IMR-90 (cell line): ENCODE data around the gene RALA. TPM values are rescaled to one million over a fixed set of nuclear protein-coding genes. Genes with fewer than 3 reads are reported as not detected.
A peak's percentile ranks its signal among the peaks of the same experiment; 100 is the strongest.

Source experiments
- ATAC-seq: fragments of 200-7000 bp; cut with Tn5 transposase; 2 replicates; pipeline ENCODE4 v1.9.1; 2020; ENCODE audit warnings: low read depth, mild to moderate bottlenecking, moderate library complexity
- BruUV-seq: library from RNA; stranded (reverse); fragments of 400-500 nt; replicated peaks from 2 replicates; lab custom pipeline; 2021; lab: Mats Ljungman, UMichigan
- CTCF ChIA-PET: fragments of 300-600 bp; formaldehyde crosslinking; extraction: SDS; loops from one replicate; lab custom pipeline; 2021; ENCODE audit warnings: antibody characterized with exemption; lab: Yijun Ruan, JAX
- POLR2A ChIA-PET: fragments of 300-600 bp; sonication (Branson Sonifier 250); formaldehyde crosslinking; loops from one replicate; lab custom pipeline; 2022; ENCODE audit warnings: antibody characterized with exemption; ENCODE audit not compliant: unreplicated experiment; lab: Charles Lee
- DNase-seq: peaks from one replicate; pipeline ENCODE4 v3.0.0; 2013
- H2AFZ ChIP-seq: replicated peaks from 2 replicates; pipeline ENCODE3; 2013; ENCODE audit warnings: low read length, mild to moderate bottlenecking; ENCODE audit not compliant: poor library complexity
- H2AK5ac ChIP-seq: 2 replicates; pipeline ENCODE4 v1.6.1; 2013; ENCODE audit warnings: low read depth, low read length, inconsistent platforms
- H2AK9ac ChIP-seq: replicated peaks from 2 replicates; pipeline ENCODE3; 2013; ENCODE audit warnings: mild to moderate bottlenecking, low read depth, low read length, moderate library complexity; ENCODE audit not compliant: poor library complexity
- H2BK120ac ChIP-seq: 2 replicates; pipeline ENCODE4 v1.6.1; 2013; ENCODE audit warnings: low read depth, low read length, inconsistent platforms
- H2BK15ac ChIP-seq: 3 replicates; pipeline ENCODE4 v1.6.1; 2013; ENCODE audit warnings: low read depth, low read length, inconsistent platforms
- H2BK20ac ChIP-seq: 2 replicates; pipeline ENCODE4 v1.6.1; 2013; ENCODE audit warnings: low read depth, mild to moderate bottlenecking, inconsistent platforms, low read length, moderate library complexity
- H2BK5ac ChIP-seq: 2 replicates; pipeline ENCODE4 v1.6.1; 2013; ENCODE audit warnings: mild to moderate bottlenecking, low read depth, low read length, inconsistent platforms; ENCODE audit not compliant: poor library complexity, severe bottlenecking
- H3K14ac ChIP-seq: replicated peaks from 2 replicates; pipeline ENCODE4 v1.6.1; 2013; ENCODE audit warnings: low read depth, low read length, inconsistent platforms
- H3K18ac ChIP-seq: 2 replicates; pipeline ENCODE4 v1.6.1; 2013; ENCODE audit warnings: low read depth, low read length, control low read depth
- H3K23ac ChIP-seq: 2 replicates; pipeline ENCODE4 v1.6.1; 2013; ENCODE audit warnings: low read depth, low read length, inconsistent platforms
- H3K27ac ChIP-seq: 2 replicates; pipeline ENCODE4 v1.5.1; 2013; ENCODE audit warnings: mild to moderate bottlenecking, control low read depth, low read length; ENCODE audit not compliant: insufficient read depth
- H3K27me3 ChIP-seq: 2 replicates; pipeline ENCODE4 v1.6.1; 2013; ENCODE audit warnings: low read length; ENCODE audit not compliant: control insufficient read depth, insufficient read depth
- H3K36me3 ChIP-seq: 2 replicates; pipeline ENCODE4 v1.6.1; 2013; ENCODE audit warnings: low read length, mixed read lengths; ENCODE audit not compliant: control insufficient read depth, insufficient read depth
- H3K4ac ChIP-seq: 2 replicates; pipeline ENCODE4 v1.6.1; 2013; ENCODE audit warnings: low read depth, low read length, inconsistent platforms
- H3K4me1 ChIP-seq: 2 replicates; pipeline ENCODE4 v1.6.1; 2013; ENCODE audit warnings: low read length, mixed read lengths; ENCODE audit not compliant: control insufficient read depth, insufficient read depth
- H3K4me2 ChIP-seq: 2 replicates; pipeline ENCODE4 v1.6.1; 2013; ENCODE audit warnings: low read depth, mild to moderate bottlenecking, control low read depth, low read length, moderate library complexity
- H3K4me3 ChIP-seq: 2 replicates; pipeline ENCODE4 v1.5.1; 2013; ENCODE audit warnings: low read depth, mild to moderate bottlenecking, control low read depth, low read length, moderate library complexity; ENCODE audit not compliant: insufficient read depth
- H3K56ac ChIP-seq: 2 replicates; pipeline ENCODE4 v1.6.1; 2013; ENCODE audit warnings: low read length, inconsistent platforms; ENCODE audit not compliant: insufficient read depth; ENCODE audit errors: extremely low read depth
- H3K79me1 ChIP-seq, 2 experiments: 2 replicates each; pipeline ENCODE4 v1.6.1; 2013; ENCODE audit warnings: low read length in 2 of 2, inconsistent platforms in 1 of 2, low read depth in 1 of 2
- H3K9ac ChIP-seq: 2 replicates; pipeline ENCODE4 v1.6.1; 2013; ENCODE audit warnings: low read depth, low read length, control low read depth
- H3K9me1 ChIP-seq: 2 replicates; pipeline ENCODE4 v1.6.1; 2013; ENCODE audit warnings: low read length, inconsistent platforms; ENCODE audit not compliant: insufficient read depth
- H3K9me3 ChIP-seq: 2 replicates; pipeline ENCODE4 v1.6.1; 2013; ENCODE audit warnings: low read length; ENCODE audit not compliant: control insufficient read depth, insufficient read depth
- H4K20me1 ChIP-seq: 2 replicates; pipeline ENCODE4 v1.6.1; 2013; ENCODE audit warnings: low read length, inconsistent platforms; ENCODE audit not compliant: insufficient read depth
- H4K5ac ChIP-seq: 2 replicates; pipeline ENCODE4 v1.6.1; 2013; ENCODE audit warnings: mild to moderate bottlenecking, low read depth, low read length, control low read depth
- H4K8ac ChIP-seq, 2 experiments: 2 replicates each; pipeline ENCODE4 v1.6.1; 2013; ENCODE audit warnings: low read depth in 2 of 2, low read length in 2 of 2, control low read depth in 1 of 2, inconsistent platforms in 1 of 2
- H4K91ac ChIP-seq: 2 replicates; pipeline ENCODE4 v1.6.1; 2013; ENCODE audit warnings: low read depth, low read length, inconsistent platforms; ENCODE audit not compliant: insufficient read depth
- CEBPB ChIP-seq: IDR thresholded peaks from 2 replicates; pipeline ENCODE4 v1.6.1; 2012; ENCODE audit warnings: low read depth, low read length, improper control_type of control experiment
- FOS ChIP-seq: fragments of 150-350 bp; IDR thresholded peaks from 2 replicates; pipeline ENCODE4 v1.6.1; 2016; ENCODE audit warnings: low read depth, low read length
- MAZ ChIP-seq: IDR thresholded peaks from 2 replicates; pipeline ENCODE4 v1.6.1; 2012; ENCODE audit warnings: low read depth, mild to moderate bottlenecking, low read length, improper control_type of control experiment, moderate library complexity, borderline replicate concordance
- MXI1 ChIP-seq: IDR thresholded peaks from 2 replicates; pipeline ENCODE4 v1.6.1; 2012; ENCODE audit warnings: low read depth, mild to moderate bottlenecking, low read length, moderate library complexity, borderline replicate concordance
- USF2 ChIP-seq: fragments of 150-350 bp; IDR thresholded peaks from 2 replicates; pipeline ENCODE4 v1.6.1; 2017; ENCODE audit warnings: mild to moderate bottlenecking, antibody characterized with exemption, low read length, low read depth
- WGBS, 2 experiments: methylation state at CpG; one replicate each; pipeline versions ENCODE4 v1.1.5 to v1.1.7; 2013; ENCODE audit warnings: missing lambda C conversion rate in 2 of 2; ENCODE audit not compliant: insufficient read length in 1 of 2; ENCODE audit errors: extremely low coverage in 2 of 2; 5-methylcytosine and 5-hydroxymethylcytosine counted together
- dilution Hi-C: fragments of 300-500 bp; cut with HindIII; formaldehyde crosslinking; loops from one replicate; pipeline ENCODE4 v1.14.3; 2018; ENCODE audit warnings: low sequenced_read_pairs; ENCODE audit not compliant: unreplicated experiment
- in situ Hi-C: fragments of 300-500 bp; cut with MboI; formaldehyde crosslinking; loops from 3 replicates; pipeline ENCODE4 v1.14.3; 2019; ENCODE audit warnings: low sequenced_read_pairs, inconsistent platforms, mixed read lengths
- intact Hi-C: fragments of 100-400 bp; cut with micrococcal nuclease; formaldehyde crosslinking; loops from 2 replicates; pipeline ENCODE4 v1.10.0; 2022
- polyA plus RNA-seq, 3 experiments: library from polyadenylated mRNA; depleted of rRNA; stranded (reverse); fragments of >200 nt; gene quantifications; 2 replicates each; pipeline ENCODE4 v1.2.3, GENCODE V29; 2012; ENCODE audit warnings: low replicate concordance in 1 of 3
- total RNA-seq: library from RNA; depleted of rRNA; stranded (reverse); fragments of >200 nt; gene quantifications from 2 replicates; pipeline ENCODE4 v1.2.3, GENCODE V29; 2012

Gene RALA
- total and polyA plus RNA-seq, 2 of the 4 experiments (the other 2 are of a cell fraction): 7.7 to 20.5 TPM

GRCh38 chr7:39700932-39701331 is 77.6 kb downstream of the RALA start:
- Histone ChIP-seq H2AK5ac (no peak overlapping the region), H3K4me3 (no peak overlapping the region), H2AFZ (no peak overlapping the region), H2BK120ac (no peak overlapping the region), H3K4me1 (peaks cover 8% of the 10 kb centered on the region), H3K23ac (no peak overlapping the region), H3K9me1 (peaks cover 4% of the 10 kb centered on the region; the same call in 1 of the 2 replicates), H3K9me3 (no peaks in the 10 kb centered on the region), H3K36me3 (peaks cover 16% of the 10 kb centered on the region), H2AK9ac (no peak overlapping the region), H3K18ac (no peak overlapping the region), H2BK15ac (no peak overlapping the region), H4K91ac (no peak overlapping the region), H3K9ac (no peak overlapping the region), H4K20me1 (no peaks in the 10 kb centered on the region), H3K79me1 (peaks cover 44 to 47% of the 10 kb centered on the region in 2 experiments), H3K4me2 (no peak overlapping the region), H3K56ac (no peak overlapping the region), H4K8ac (no peak overlapping the region), H3K27ac (no peak overlapping the region), H3K4ac (no peak overlapping the region), H2BK20ac (no peak overlapping the region), H3K14ac (no peak overlapping the region), H2BK5ac (no peak overlapping the region), H3K27me3 (no peaks in the 10 kb centered on the region), H4K5ac (no peak overlapping the region)
- BruUV-seq: no TSS peak
- TF ChIP-seq FOS (no peak), CEBPB (0 out of 2 replicates have a peak, but pooled peaks have one; percentile 46), MXI1 (no peak), MAZ (no peak), USF2 (no peak)
- dilution Hi-C loops: no loop called here
- ATAC-seq (no peak), DNase-seq (no peak)
- intact Hi-C loops: no loop called here
- in situ Hi-C loops: no loop called here
- ChIA-PET POLR2A (interaction anchor here (0.5 kb wide), 1 partner anchor 17 kb away, joined by 3 read pairs; no protein-coding TSS in a partner anchor), CTCF (interaction anchor here (0.7 to 1.7 kb wide), 2 partner anchors 11 to 13 kb away, joined by 3 read pairs; no protein-coding TSS in a partner anchor)
- 100% methylated on average over 1 of the region's 8 CpGs; no CpG with 5 or more reads in 1 of the 2 experiments for WGBS, 2 experiments
